Endometrial microvascular endothelial cells (primary cell): ENCODE measurements around the gene MIEN1. TPM values are rescaled to one million over a fixed set of nuclear protein-coding genes. Genes with fewer than 3 reads are reported as not detected.
"Not testable (repeated sequence)": the region's sequence is repeated elsewhere in the genome, so short reads cannot be mapped to it uniquely, and the experiment has no call there.

ENCODE experiments used
- in situ Hi-C: cut with HindIII; loops from 2 replicates; pipeline ENCODE4 v1.10.0; 2017; ENCODE audit warnings: low sequenced_read_pairs, low pct_unique_long_range_greater_than_20kb; ENCODE audit errors: inconsistent ontology term
- total RNA-seq: library from RNA; depleted of rRNA; stranded (reverse); fragments of >200 nt; gene quantifications from one replicate; pipeline ENCODE4 v1.2.3, GENCODE V29; 2015; ENCODE audit errors: inconsistent ontology term

Gene MIEN1
- 80.7 TPM for total RNA-seq

- in situ Hi-C loops, result no loop called here
These were observed at the start of gene MIEN1 for GRCh38 chr17:39730095-39730921. Gene MIEN1 (minus strand): TSS chr17:39730532. CDS start chr17:39730495, 37 bp downstream.

- in situ Hi-C loops, result no loop called here
These were observed 47.4 kb upstream of the MIEN1 start for GRCh38 chr17:39777534-39778365.

- in situ Hi-C loops, result no loop called here
These were observed 45.9 kb upstream of the MIEN1 start for GRCh38 chr17:39776252-39776651.

- in situ Hi-C loops, result no loop called here
These were observed 44.7 kb upstream of the MIEN1 start for GRCh38 chr17:39775031-39775430.

GRCh38 chr17:39774047-39774446, 43.7 kb upstream of the MIEN1 start:
- in situ Hi-C loops, result no loop called here

GRCh38 chr17:39772987-39773934, 42.9 kb upstream of the MIEN1 start:
- in situ Hi-C loops, result no loop called here

GRCh38 chr17:39772415-39772814, 42.1 kb upstream of the MIEN1 start:
- in situ Hi-C loops, result no loop called here

GRCh38 chr17:39769974-39770587, 39.7 kb upstream of the MIEN1 start:
- in situ Hi-C loops, result no loop called here

GRCh38 chr17:39767147-39767546, 36.8 kb upstream of the MIEN1 start:
- in situ Hi-C loops, result no loop called here

GRCh38 chr17:39765766-39766165, 35.4 kb upstream of the MIEN1 start:
- in situ Hi-C loops, result no loop called here

GRCh38 chr17:39765175-39765574, 34.8 kb upstream of the MIEN1 start:
- in situ Hi-C loops, result no loop called here

GRCh38 chr17:39764171-39764570, 33.8 kb upstream of the MIEN1 start:
- in situ Hi-C loops, result not testable (repeated sequence)

GRCh38 chr17:39763051-39763820, 32.9 kb upstream of the MIEN1 start:
- in situ Hi-C loops, result no loop called here

GRCh38 chr17:39761861-39762496, 31.6 kb upstream of the MIEN1 start:
- in situ Hi-C loops, result no loop called here

- in situ Hi-C loops, result no loop called here
These were observed 28.9 kb upstream of the MIEN1 start for GRCh38 chr17:39759204-39759603.

GRCh38 chr17:39757931-39758873, 27.9 kb upstream of the MIEN1 start:
- in situ Hi-C loops, result no loop called here
